SU-DHL-6 (cell line): ENCODE measurements around the gene VDAC1.
A peak's percentile ranks its signal among the peaks of the same experiment; 100 is the strongest.

Experiments
- H2AFZ ChIP-seq: fragments of 200-600 bp; sonication (generic); 2 replicates; pipeline ENCODE4 v1.6.1; 2014; ENCODE audit warnings: low read depth, mild to moderate bottlenecking, moderate library complexity, mixed read lengths, antibody characterized with exemption, low read length; ENCODE audit not compliant: severe bottlenecking
- H3F3A ChIP-seq: fragments of 200-600 bp; shearing (Covaris generic); 2 replicates; pipeline ENCODE4 v1.6.0; 2016; ENCODE audit warnings: antibody characterized with exemption, mild to moderate bottlenecking; ENCODE audit not compliant: insufficient read depth
- H3K27ac ChIP-seq: fragments of 200-600 bp; sonication (generic); 2 replicates; pipeline ENCODE4 v1.5.1; 2016; ENCODE audit warnings: low read depth, mild to moderate bottlenecking, low read length, moderate library complexity, mixed read lengths
- H3K27me3 ChIP-seq: fragments of 200-600 bp; sonication (generic), shearing (Covaris generic); 2 replicates; pipeline ENCODE4 v1.6.0; 2014; ENCODE audit warnings: mild to moderate bottlenecking, low read length
- H3K36me3 ChIP-seq: fragments of 200-600 bp; sonication (generic); 2 replicates; pipeline ENCODE4 v1.6.1; 2014; ENCODE audit warnings: mild to moderate bottlenecking, low read length, mixed read lengths
- H3K4me2 ChIP-seq: fragments of 300-600, 200-600 bp; shearing (Covaris generic), sonication (generic); 2 replicates; pipeline ENCODE4 v1.6.0; 2014; ENCODE audit warnings: low read length, low read depth, mild to moderate bottlenecking; ENCODE audit not compliant: poor library complexity, severe bottlenecking
- H3K4me3 ChIP-seq: fragments of 200-600 bp; sonication (generic); 2 replicates; pipeline ENCODE4 v1.5.1; 2014; ENCODE audit warnings: antibody characterized with exemption, low read length, mild to moderate bottlenecking, mixed read lengths; ENCODE audit not compliant: insufficient read depth, poor library complexity, severe bottlenecking
- H3K79me2 ChIP-seq: fragments of 200-600 bp; sonication (generic); 2 replicates; pipeline ENCODE4 v1.6.1; 2014; ENCODE audit warnings: mild to moderate bottlenecking, low read length, moderate library complexity; ENCODE audit not compliant: insufficient read depth
- H3K9ac ChIP-seq: fragments of 200-600 bp; sonication (generic); 2 replicates; pipeline ENCODE4 v1.7.0; 2014; ENCODE audit warnings: mild to moderate bottlenecking, low read length
- H3K9me2 ChIP-seq: fragments of 200-600 bp; sonication (generic); replicated peaks from 2 replicates; pipeline ENCODE4 v1.6.1; 2014; ENCODE audit warnings: low read length; ENCODE audit not compliant: insufficient read depth
- H3K9me3 ChIP-seq: fragments of 200-600 bp; sonication (generic); 2 replicates; pipeline ENCODE4 v1.6.1; 2014; ENCODE audit warnings: low read length, mixed read lengths; ENCODE audit not compliant: insufficient read depth
- H4K20me1 ChIP-seq: fragments of 200-600 bp; sonication (generic); 2 replicates; pipeline ENCODE4 v1.6.1; 2014; ENCODE audit warnings: low read depth, mild to moderate bottlenecking, antibody characterized with exemption, low read length, moderate library complexity, mixed read lengths
- CTCF ChIP-seq: fragments of 200-600 bp; sonication (generic); IDR thresholded peaks from one replicate; pipeline ENCODE4 v1.5.1; 2017; ENCODE audit warnings: antibody characterized with exemption, mild to moderate bottlenecking, low read length, moderate library complexity; ENCODE audit not compliant: insufficient read depth, poor library complexity, severe bottlenecking
- EZH2phosphoT487 ChIP-seq: fragments of 200-600 bp; sonication (generic), shearing (Covaris generic); conservative IDR thresholded peaks from 2 replicates; pipeline ENCODE4 v1.6.1; 2018; ENCODE audit warnings: mild to moderate bottlenecking, antibody characterized with exemption, low read length, moderate library complexity, mixed read lengths

The VDAC1 gene

DNA sequence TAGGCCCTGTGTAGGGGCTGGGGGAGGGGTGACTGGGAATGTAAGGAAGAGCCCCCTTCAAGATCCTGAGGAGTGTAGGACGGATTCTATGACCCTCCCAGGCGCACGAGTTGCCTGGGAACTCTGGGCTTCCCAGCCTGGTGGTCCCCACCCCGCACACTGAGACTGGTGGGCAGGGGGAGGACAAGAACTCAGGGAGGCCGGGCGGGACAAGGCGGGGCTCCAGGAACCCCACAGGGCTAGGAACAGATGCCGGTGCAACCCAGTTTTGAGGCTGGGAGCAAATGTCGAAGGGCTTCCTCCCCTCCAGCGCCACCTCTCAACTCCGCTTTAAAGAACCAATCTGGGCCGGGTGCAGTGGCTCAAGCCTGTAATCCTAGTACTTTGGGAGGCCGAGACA, 1.3 kb upstream of the VDAC1 start:
- H3K9me2 ChIP-seq, result no peaks in the 10 kb centered on the region
- H2AFZ ChIP-seq, result no peak overlapping the region
- no peaks in the 10 kb centered on the region for H3K36me3 ChIP-seq
- 0 out of 2 replicates have a peak, but pooled peaks cover under 1% of the 10 kb centered on the region for H4K20me1 ChIP-seq
- H3K9ac ChIP-seq, result no peak overlapping the region
- no peak overlapping the region for H3K4me3 ChIP-seq
- no peaks in the 10 kb centered on the region for H3K9me3 ChIP-seq
- H3K27ac ChIP-seq, result no peak overlapping the region
- peaks cover 33% of the 10 kb centered on the region for H3K79me2 ChIP-seq
- TF ChIP-seq CTCF (no peak), EZH2phosphoT487 (no peak)
- H3F3A ChIP-seq, result no peaks in the 10 kb centered on the region
- H3K27me3 ChIP-seq, result no peaks in the 10 kb centered on the region
- H3K4me2 ChIP-seq, result no peak overlapping the region

GRCh38 chr5:134005417-134006061, 764 bp upstream of the VDAC1 start:
- H3K4me3 ChIP-seq, result peak overlapping the region; percentile 77
- no peaks in the 10 kb centered on the region for H3F3A ChIP-seq
- peak overlapping the region; percentile 88 for H3K9ac ChIP-seq
- peaks cover 39% of the 10 kb centered on the region for H3K79me2 ChIP-seq
- no peak for TF ChIP-seq CTCF
- TF ChIP-seq EZH2phosphoT487, result no peak
- H3K27ac ChIP-seq, result peak overlapping the region; percentile 87; the same call in 1 of the 2 replicates
- H3K9me2 ChIP-seq, result no peaks in the 10 kb centered on the region
- H2AFZ ChIP-seq, result peak overlapping the region; percentile 88
- H3K36me3 ChIP-seq, result no peaks in the 10 kb centered on the region
- no peaks in the 10 kb centered on the region for H3K9me3 ChIP-seq
- peak overlapping the region; percentile 67 for H3K4me2 ChIP-seq
- 0 out of 2 replicates have a peak, but pooled peaks cover 5% of the 10 kb centered on the region for H4K20me1 ChIP-seq
- no peaks in the 10 kb centered on the region for H3K27me3 ChIP-seq

DNA sequence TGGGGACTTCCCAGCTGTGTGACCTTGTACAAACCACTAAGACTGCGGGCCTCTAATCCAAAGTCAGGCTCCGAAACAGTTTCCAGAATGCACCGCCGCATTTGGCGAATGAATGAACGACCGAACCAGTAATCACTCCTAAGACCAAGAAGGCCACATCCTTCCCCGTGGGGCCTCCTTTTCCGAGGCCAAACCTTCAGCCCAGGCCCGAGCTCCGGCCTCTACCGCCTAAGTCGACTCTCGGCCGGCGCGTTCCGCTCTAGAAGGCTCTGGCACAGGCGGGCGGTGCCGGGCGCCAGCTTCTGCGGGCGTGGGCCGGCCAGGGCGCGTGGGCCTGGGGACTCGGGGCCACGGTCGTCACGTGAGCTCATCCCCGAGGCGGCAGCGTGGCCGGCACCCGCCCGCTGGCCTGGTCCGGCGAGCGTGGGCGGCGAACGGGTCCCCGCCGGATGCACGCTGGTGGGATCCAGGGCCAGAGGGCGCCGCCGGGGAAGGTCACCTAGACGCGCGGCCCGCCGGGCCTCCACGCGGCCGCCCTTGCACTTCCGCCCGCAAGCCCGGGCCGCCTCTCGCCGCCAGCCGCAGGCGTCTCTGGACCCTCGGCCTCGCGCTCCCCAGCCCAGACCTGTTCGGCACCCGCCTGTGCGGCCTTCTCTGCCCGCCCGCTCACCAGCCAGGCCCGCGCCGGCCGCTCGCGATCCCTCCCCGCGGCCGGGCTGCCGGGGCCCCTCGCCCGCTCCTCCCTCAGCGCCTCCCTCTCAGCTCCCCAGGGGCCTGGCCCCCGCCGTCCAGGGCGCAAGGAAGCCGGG, 754 bp downstream of the VDAC1 start:
- Histone ChIP-seq H2AFZ (peak overlapping the region; percentile 81), H4K20me1 (peaks cover 12% of the 10 kb centered on the region; the same call in 1 of the 2 replicates), H3K27ac (peak overlapping the region; percentile 87), H3K9ac (peak overlapping the region; percentile 88), H3K4me3 (peak overlapping the region; percentile 77), H3K27me3 (no peaks in the 10 kb centered on the region), H3K9me3 (no peaks in the 10 kb centered on the region), H3K36me3 (no peaks in the 10 kb centered on the region), H3K9me2 (no peaks in the 10 kb centered on the region), H3K79me2 (peaks cover 54% of the 10 kb centered on the region), H3K4me2 (peak overlapping the region; percentile 81), H3F3A (no peaks in the 10 kb centered on the region)
- no peak for TF ChIP-seq EZH2phosphoT487
